Tibial nerve (tissue), 3 donors: ENCODE results near the gene GALNTL6.

ENCODE experiments used
- POLR2A ChIP-seq, 2 donors: fragments of 450-650 bp; IDR thresholded peaks; one replicate each; pipeline ENCODE4 v1.6.1; 2017; ENCODE audit warnings: antibody characterized with exemption in 2 of 2, mild to moderate bottlenecking in 2 of 2, moderate library complexity in 2 of 2
- TF ChIP-seq, protein P1 (sequence below), 5 experiments: fragments of 200-600 bp in 3 of 5; fragments of 450-650 bp in 2 of 5; sonication (generic) in 3 of 5; IDR thresholded peaks; one replicate each; pipeline ENCODE4 v1.5.1; 2016 to 2019; ENCODE audit warnings: antibody characterized with exemption in 5 of 5, mild to moderate bottlenecking in 3 of 5, moderate library complexity in 2 of 5

DNA sequence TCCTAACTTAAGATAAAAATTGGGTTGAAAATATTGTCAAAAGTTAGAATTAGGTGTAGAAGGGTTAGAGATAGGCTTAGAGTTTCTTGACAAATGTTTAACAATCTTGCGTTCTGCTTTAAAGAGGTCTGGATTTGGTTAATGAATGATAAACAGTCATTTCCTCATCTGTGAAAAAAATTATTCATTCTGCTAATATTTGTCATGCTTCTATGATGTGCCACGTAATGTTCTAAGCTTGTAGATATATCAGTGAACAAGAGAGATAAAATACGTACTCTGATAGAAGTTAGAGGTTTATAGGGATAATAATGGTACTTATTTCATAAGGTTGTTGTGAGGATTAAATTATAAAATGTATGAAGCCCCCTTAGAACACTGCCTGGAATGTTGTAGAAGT, 912.4 kb downstream of the GALNTL6 start:
- no peak for TF ChIP-seq POLR2A (IDR thresholded peaks at IDR 0.05)
- TF ChIP-seq, protein P1, sequence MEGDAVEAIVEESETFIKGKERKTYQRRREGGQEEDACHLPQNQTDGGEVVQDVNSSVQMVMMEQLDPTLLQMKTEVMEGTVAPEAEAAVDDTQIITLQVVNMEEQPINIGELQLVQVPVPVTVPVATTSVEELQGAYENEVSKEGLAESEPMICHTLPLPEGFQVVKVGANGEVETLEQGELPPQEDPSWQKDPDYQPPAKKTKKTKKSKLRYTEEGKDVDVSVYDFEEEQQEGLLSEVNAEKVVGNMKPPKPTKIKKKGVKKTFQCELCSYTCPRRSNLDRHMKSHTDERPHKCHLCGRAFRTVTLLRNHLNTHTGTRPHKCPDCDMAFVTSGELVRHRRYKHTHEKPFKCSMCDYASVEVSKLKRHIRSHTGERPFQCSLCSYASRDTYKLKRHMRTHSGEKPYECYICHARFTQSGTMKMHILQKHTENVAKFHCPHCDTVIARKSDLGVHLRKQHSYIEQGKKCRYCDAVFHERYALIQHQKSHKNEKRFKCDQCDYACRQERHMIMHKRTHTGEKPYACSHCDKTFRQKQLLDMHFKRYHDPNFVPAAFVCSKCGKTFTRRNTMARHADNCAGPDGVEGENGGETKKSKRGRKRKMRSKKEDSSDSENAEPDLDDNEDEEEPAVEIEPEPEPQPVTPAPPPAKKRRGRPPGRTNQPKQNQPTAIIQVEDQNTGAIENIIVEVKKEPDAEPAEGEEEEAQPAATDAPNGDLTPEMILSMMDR (IDR thresholded peaks at IDR 0.05): no peak
